Stimulated activated CD8-positive, alpha-beta memory T cell treated with anti-CD3 and anti-CD28 coated beads, Interleukin-15, amount 100 ng/mL, for 4 hours (primary cell): ENCODE measurements around the gene PTRHD1.
"Not testable (repeated sequence)": the region's sequence is repeated elsewhere in the genome, so short reads cannot be mapped to it uniquely, and the experiment has no call there.

Experiments
- DNase-seq, 2 donors: peaks; one replicate each; pipeline ENCODE4 v3.0.0-alpha.2; 2020; ENCODE audit warnings: low read depth in 2 of 2

The PTRHD1 gene

GRCh38 chr2:24809316-24810007 is 16.3 kb upstream of the PTRHD1 start:
- no peak for DNase-seq

GRCh38 chr2:24806661-24807036 is 13.5 kb upstream of the PTRHD1 start:
- DNase-seq = no peak

DNA sequence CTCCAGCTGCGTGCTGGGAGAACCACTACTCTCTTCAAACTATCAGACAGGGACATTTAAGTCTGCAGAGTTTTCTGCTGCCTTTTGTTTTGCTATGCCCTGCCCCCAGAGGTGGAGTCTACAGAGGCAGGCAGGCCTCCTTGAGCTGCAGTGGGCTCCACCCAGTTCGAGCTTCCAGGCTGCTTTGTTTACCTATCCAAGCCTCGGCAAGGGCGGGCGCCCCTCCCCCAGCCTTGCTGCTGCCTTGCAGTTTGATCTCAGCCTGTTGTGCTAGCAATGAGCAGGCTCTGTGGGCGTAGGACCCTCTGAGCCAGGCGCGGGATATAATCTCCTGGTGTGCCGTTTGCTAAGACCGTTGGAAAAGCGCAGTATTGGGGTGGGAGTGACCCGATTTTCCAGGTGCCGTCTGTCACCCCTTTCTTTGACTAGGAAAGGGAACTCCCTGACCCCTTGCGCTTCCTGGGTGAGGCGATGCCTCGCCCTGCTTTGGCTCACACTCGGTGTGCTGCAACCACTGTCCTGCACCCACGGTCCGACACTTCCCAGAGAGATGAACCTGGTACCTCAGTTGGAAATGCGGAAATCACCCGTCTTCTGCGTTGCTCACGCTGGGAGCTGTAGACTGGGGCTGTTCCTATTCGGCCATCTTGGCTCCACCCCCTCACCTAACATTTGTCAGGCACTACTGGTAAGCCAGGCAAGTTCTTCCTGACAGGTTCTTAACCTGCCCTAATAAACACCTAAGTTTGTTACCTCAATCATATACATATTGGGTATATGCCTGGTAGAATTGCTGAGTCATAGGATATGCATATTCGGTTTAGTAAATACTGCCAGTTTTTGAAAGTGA is 12.8 kb upstream of the PTRHD1 start:
- DNase-seq = not testable (repeated sequence)

GRCh38 chr2:24800487-24800886 is 7.3 kb upstream of the PTRHD1 start:
- not testable (repeated sequence) for DNase-seq

DNA sequence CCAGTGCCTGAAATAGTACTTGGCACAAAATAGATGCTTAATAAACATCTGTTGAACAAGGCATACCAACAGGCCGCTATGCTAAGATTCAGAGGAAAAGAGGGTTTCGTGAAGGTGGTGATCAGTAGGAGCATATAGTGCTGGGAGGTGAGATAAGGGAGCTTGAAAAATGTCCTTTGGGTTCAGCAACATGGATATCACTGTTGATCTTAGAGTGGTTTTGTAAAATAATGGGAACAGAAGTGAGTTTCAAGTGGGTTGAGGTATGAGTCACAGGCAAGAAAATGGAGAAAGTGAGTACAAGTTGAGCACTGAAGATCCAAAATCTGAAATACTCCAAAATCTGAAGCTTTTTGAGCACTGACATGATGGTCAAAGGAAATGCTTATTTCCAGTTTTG is 4.5 kb upstream of the PTRHD1 start:
- DNase-seq = no peak

DNA sequence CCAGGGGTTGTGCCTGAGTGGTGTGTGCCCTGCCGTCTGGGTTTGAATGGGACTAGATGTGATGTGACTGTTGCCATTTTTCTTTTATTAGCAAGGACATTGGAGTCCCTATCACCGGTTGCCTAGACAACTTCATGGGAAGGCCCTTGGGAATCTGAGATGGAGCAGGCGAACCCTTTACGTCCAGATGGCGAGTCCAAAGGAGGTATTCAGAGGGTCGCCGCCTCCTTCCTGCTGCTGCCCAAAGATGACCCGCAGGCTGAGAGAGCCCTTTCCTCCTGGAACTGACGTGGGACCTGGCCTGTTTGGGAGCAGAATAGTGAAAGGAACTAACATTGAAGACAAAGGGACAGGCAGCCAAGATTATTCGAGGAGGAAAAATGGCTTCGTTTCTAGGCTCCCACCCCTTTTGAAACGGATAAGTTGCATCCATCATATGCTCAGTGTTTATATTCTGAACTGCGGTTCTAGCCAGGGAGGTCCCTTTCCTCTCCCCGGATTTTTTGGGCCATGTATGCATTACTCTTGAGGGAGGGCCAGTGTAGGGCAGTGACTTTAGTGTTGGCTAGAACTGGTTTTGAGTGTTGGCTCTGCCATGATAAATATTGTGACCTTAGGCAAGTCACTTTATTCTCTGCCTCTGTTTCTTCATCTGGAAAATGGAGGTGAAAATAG is 707 bp upstream of the PTRHD1 start:
- no peak for DNase-seq

GRCh38 chr2:24792542-24792873 is 683 bp downstream of the PTRHD1 start:
- no peak for DNase-seq

- no peak for DNase-seq
These were observed 1.7 kb downstream of the PTRHD1 start for GRCh38 chr2:24791452-24791851.

GRCh38 chr2:24788816-24789215 is 4.4 kb downstream of the PTRHD1 start:
- DNase-seq = no peak

GRCh38 chr2:24787532-24787931 is 5.7 kb downstream of the PTRHD1 start:
- no peak for DNase-seq

DNA sequence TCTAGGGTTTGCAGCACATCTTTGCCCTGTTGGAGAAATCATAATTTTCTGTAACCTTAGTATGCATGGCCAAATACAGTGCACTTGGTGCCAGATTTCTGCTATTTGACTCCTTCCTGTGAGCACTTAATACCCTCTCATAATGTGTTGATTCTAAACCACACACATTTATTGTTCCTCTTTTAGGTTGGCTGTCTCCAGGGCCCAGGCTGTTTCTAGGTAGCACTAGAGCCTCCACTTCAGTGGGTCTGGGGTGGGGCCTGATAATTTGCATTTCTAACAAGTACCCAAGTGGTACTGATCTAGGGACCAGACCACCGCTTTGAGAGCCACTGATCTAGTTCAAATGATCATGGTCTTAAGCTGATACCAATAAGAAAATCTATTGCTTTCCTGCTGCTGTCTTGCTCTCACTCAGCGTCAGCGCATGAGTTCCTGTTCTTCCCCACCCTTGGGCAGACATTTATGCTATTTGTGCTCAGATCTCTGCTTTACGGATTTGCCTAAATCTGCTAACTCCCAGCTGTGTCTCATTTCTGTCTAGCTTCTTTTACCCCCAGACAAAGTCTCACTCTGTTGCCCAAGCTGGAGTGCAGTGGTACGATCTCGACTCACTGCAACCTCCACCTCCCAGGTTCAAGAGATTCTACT is 7.4 kb downstream of the PTRHD1 start:
- no peak for DNase-seq

DNA sequence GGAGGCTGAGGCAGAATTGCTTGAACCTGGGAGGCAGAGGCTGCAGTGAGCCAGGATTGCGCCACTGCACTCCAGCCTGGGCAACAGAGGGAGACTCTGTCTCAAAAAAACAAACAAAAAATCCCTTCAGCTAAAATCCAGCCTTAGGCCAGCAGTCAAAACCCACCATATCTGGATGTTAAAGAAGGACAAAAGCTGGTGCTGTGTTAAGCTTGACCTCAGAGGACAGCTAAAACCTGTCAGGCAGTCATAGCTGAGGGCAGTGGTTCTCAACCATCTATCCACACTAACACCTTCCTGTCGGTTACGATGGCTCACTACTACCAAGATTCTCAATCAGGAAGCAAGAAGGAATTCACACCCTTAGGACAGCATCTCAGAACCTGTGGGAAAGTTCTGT is 9.6 kb downstream of the PTRHD1 start:
- DNase-seq = no peak

DNA sequence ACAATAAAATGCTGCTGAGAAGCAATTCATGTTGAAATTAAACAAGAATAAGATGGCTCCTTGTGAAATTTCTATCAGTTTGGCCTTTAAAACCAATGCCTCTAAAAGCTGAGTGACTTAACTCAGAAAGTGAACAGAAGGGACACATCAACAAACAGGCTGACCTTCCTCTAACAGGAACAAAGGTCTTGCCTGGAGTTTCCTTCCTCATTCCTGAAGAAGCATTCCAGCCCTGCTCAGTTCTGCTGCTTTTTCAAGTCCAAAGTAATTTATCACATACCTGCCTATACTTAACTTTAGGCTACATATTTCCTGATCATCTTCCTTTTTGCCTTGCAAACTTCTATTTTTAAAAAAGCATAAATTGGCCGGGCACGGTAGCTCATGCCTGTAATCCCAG is 14.1 kb downstream of the PTRHD1 start:
- no peak for DNase-seq

- DNase-seq = no peak
These were observed 18.8 kb downstream of the PTRHD1 start for GRCh38 chr2:24774373-24774772.

DNA sequence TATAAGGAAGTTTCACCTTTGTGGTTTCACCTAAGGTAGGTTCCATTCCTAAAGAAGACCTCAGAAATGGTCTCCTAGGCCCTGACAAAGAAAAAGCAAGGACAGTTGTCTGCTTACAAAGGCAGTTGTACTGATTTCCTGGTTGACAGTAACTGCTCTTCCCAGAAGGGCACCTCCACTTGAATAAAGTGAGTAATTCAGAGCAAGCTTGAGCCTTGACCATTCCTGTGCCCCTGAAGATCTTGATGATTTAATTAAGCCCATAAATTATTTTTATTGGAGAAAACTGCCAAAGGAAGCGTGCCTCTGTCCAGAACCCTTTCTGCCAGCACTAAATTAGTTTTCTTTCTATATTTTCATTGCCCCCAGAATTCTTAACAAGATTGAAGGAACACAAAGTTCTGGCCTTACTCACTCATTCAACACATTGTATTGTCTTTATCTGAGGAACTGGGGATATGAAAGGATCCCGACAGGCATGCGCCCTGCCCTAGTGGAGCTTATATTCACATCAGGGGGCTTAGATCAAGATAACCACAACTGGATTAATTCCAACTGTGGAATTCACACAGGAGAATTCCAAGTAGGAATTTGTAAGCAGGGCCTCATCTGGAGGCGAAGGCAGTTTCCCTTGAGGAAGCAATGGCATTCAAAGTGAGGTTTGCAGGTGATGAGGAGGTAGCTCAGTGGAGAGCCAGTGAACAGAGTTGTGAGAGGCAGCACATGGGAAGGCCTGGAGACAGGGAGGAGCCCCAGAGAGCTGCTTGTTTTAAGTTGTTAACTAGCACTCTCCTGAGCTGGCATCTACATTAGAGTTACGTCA is 21.2 kb downstream of the PTRHD1 start:
- no peak for DNase-seq

DNA sequence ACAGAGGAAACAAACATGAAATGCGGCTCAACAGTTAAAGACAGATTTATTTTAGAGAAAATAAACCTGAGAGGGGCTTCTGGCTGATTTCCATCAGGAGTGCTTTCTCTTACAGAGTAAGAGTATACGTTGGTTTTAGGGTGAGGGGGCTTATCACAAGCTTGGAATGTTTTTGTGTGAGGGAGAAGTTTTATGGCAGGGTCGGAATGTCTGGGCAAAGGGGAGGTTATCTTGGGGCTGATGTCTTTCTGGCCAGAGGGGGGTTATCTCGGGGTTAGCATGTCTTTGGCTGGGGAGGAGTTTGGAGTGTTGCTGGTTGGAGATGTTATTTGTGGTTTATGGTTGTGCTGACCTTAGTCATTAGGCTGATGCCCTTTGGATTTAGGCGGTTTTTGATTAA is 22.1 kb downstream of the PTRHD1 start:
- no peak for DNase-seq

GRCh38 chr2:24768601-24769000 is 24.6 kb downstream of the PTRHD1 start:
- DNase-seq = no peak

DNA sequence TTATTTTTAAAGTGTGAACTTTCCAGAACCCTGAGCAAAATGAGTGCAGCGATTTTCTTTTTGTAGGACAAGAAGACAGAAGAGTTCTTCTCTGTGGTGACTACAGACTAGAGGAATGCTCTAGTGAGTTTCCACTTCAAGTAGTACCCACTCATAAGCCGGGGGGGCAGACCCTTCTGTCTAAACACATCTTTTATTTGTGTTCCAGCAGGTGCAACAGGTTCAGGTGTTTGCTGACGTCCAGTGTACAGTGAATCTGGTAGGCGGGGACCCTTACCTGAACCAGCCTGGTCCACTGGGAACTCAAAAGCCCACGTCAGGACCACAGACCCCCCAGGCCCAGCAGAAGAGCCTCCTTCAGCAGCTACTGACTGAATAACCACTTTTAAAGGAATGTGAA is 25.2 kb downstream of the PTRHD1 start:
- no peak for DNase-seq

GRCh38 chr2:24766609-24767008 is 26.6 kb downstream of the PTRHD1 start:
- no peak for DNase-seq

DNA sequence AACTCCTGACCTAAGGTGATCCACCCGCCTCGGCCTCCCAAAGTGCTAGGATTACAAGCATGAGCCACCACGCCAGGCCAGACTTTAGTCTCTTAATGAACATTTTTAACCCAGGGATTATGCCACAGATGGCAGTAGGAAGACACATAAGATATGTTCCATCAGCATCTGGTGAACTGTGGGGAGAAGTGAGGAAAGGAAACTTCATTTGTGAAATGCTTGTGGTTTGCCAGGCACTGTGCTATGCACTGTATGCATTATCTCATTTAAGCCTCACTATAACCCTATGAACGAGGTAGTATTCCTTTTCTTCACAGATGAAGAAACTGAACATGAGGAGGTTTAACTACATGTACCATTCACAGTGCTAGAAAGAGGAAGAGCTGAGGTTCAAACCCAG is 29.3 kb downstream of the PTRHD1 start:
- no peak for DNase-seq

GRCh38 chr2:24762518-24762917 is 30.7 kb downstream of the PTRHD1 start:
- DNase-seq = no peak

- DNase-seq = no peak
These were observed 31.3 kb downstream of the PTRHD1 start for GRCh38 chr2:24761866-24762265.
